IPS DF 19.7 (cell line): Measurements from ENCODE around the gene SGTA.
"Not testable (repeated sequence)": the region's sequence is repeated elsewhere in the genome, so short reads cannot be mapped to it uniquely, and the experiment has no call there.

Experiments
- DNase-seq: peaks from one replicate; pipeline ENCODE4 v3.0.0-alpha.2; 2013; ENCODE audit warnings: low read depth, low spot score

Gene SGTA

DNA sequence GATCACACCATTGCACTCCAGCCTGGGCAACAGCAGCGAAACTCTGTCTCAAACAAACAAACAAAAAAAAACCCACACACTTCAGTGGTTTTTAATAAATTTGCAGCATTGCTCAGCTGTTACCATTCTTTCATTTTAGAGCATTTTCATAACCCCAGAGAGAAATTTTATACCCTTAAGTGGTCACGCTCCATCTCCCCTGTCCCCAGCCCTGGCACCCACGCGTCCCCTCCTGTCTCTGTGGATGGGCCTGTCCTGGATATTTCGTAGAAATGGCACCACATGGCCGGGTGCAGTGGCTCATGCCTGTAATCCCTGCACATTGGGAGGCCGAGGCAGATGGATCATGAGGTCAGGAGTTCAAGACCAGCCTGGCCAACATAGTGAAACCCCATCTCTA, 10.1 kb upstream of the SGTA start:
- no peak for DNase-seq

DNA sequence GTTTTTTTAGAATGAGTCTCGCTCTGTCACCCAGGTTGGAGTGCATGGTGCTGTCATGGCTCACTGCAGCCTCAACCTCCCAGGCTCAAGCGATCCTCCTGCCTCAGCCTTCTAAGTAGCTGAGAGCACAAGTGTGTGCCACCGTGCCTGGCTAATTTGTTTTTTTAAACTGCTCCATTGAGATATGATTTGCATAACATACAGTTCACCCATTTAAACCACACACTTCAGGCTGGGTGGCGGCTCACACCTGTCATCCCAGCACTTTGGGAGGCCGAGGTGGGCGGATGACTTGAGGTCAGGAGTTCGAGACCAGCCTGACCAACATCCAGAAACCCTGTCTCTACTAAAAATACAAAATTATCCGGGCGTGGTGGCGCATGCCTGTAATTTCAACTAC, 9.6 kb upstream of the SGTA start:
- DNase-seq = not testable (repeated sequence)

DNA sequence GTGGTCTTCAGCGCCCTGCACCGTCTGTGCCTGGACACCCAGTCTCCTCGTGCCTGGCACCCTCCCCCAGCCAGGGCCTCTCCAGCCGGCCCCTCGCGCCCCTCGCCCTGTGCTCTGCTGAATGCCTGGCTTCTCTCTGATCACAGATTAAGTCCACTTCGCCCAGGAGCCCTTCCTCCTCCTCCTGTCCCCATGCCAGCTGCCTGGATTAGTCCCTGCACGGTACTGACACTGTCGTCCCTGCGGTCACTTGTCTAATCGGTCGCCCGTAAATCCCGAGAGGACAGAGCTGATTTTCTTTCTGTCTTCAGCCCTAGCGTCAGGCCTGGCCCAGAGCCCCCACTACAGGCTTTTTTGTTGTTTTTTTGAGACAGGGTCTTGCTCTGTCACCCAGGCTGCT, 8.8 kb upstream of the SGTA start:
- no peak for DNase-seq

GRCh38 chr19:2791440-2791839, 8.4 kb upstream of the SGTA start:
- DNase-seq = no peak

- DNase-seq = no peak
Measured at GRCh38 chr19:2790557-2791271, 7.6 kb upstream of the SGTA start.

DNA sequence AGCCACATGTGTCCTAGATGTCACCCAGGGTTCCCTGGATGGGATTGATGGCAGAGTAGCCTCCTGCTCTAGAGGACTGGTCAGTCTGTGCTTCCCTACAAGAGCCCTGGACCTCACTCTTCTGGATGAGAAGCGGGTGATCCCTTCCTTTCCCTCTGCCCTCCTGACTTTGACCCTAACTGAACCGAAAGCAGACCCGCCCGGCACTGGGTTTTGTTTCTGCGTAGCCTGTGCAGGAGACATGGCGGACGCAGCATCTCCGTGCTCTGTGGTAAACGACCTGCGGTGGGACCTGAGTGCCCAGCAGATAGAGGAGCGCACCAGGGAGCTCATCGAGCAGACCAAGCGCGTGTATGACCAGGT, 7.1 kb upstream of the SGTA start:
- DNase-seq = no peak

DNA sequence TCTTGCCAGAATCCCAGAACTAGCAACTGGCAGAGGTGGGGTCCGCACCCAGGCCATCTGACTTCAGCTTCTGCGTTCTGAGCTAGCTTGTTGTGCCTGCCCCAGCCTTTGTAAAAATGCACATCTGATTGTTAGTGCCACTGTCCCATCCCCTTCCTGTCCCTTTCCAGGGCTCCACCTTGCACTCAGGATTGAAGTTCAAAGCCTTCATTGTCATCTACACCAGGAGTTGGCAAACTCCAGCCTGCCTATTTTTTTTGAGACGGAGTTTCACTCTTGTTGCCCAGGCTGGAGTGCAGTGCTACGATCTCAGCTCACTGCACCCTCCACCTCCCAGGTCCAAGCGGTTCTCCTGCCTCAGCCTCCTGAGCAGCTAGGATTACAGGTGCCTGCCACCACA, 5.2 kb upstream of the SGTA start:
- DNase-seq = no peak

DNA sequence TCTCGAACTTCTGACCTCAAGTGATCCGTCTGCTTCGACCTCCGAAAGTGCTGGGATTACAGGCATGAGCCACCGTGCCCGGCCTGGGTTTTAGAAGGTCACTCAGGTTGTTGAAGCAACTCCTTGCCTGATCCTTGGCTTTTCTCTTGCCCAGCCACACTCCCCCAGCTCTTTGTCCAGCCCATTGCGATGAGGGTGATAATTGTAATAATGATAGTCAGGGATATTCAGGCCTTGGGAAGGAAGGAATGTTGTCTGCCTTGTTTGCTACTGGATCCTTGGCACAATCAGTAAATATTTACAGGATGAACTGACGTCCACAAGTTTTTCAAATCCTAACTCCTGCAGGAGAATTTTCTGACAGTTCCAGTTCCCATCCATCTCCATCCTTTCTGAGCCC, 4.0 kb upstream of the SGTA start:
- DNase-seq = no peak

DNA sequence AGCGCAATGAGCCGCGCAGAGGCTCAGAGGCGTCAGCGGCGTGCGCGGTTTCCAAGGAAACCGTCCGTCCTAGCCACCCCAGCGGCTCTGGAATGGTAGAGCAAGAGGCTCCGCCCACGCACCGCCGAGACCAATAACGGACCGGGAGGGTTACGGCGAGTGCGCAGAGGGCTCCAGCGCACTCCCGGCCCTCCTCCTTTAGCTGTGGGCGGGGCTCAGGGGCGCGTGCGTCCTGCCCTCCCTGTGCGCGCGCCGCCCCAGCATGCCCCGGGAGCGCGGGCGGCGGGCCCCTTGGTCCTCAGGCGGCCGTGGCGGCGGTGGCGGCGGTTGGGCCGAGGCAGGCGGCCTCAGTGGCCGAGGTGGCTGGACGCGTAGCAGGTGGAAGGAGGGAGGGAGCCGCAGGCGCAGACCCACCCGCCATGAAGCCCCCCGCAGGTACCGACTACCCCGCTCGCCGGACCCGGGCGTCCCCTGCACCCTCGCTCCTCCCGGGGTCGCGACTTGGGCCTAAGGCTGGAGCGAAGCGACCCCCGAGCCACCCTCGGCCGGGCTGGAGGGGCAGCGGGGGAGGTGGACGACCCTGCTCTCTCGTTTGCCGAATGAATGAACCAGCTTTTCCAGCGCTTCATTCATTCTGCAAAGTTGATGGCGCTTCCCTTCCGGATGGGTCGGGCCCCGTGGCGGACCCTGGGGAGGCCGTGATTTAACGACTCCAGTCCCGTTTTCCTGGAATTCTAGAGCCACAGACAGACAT, 2.3 kb upstream of the SGTA start, which contains the start of gene THOP1:
Gene THOP1 (plus strand): TSS at position 260 of the 754 bp plus-strand sequence. CDS start 160 bp downstream, at position 420.
- DNase-seq = peak; percentile 90

DNA sequence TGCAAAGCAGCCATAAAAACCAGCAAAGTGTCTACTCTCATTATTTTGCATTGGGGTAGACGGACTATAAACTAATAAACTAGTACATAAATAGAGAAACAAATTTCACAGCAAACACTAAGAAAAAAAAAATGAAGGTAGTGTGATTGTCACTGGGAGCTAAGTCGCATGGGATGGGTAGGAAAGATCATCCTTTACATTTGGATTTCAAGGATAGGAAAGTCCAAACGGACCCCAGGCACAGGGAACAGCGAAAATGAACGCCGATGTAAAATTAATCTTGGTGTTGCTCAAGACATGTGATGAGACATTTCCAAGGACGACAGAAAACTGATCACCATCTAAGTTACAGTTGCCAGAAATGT, 690 bp upstream of the SGTA start:
- DNase-seq = no peak

DNA sequence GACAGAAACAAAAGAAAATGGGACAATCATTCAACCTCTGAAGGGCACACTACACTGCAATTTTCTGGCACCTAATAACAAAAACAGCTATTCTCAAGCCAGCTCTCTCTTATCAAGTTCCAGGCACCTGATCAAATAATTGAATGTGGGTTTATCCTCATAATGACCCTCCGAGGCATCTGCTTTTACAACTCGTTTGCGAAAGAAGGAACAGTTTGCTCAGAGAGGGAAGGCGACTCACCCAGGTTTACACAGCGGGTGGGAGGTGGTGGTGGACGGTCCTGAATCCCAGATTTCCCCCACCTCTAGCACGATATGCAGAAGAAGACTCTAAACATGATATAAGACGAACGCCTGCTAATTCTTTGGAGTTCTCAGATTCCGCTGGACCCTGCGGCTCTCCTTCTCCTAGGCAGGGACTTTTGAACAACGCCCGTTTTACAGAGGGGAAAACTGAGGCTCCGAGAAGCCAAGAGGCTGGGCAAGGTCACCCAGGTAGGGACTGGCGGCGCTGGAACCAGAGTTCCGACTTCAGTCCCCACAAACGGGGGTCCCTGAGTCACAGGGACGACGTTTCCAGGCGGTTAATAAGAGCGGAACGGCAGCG, 641 bp downstream of the SGTA start:
- DNase-seq = no peak

GRCh38 chr19:2780284-2780683, 2.8 kb downstream of the SGTA start:
- DNase-seq = no peak

DNA sequence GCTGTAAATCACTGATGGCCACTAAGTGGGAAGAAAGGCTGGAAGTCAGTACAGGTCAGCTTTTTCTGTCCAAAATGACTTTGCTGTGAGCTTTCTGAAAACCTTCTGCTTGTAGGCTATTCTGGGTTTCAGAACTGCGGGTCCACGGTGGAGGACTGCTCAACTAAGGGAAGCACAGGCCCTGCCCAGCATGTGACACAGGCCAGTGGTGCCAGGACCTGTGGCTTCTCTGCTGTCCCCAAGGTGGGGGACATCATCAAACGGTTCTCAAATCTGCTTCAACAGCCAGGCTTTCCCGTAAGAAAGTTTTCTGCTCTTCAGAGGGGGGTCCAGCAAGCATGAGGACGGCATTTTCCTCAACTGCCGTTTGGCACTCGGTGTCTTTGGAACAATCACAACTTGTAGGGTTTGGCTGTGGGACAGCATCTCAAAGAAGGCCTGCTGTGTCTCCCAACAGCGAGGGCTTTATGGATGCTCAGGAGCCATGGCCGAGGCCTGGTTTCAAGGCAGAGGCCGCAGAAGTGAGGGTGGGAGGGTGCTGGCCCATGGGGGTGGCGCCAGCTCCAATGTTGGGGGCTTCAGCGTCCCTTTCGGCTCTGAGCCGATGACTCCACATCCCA, 3.8 kb downstream of the SGTA start:
- no peak for DNase-seq

- DNase-seq = no peak
Measured at GRCh38 chr19:2777952-2778683, 5.0 kb downstream of the SGTA start.

DNA sequence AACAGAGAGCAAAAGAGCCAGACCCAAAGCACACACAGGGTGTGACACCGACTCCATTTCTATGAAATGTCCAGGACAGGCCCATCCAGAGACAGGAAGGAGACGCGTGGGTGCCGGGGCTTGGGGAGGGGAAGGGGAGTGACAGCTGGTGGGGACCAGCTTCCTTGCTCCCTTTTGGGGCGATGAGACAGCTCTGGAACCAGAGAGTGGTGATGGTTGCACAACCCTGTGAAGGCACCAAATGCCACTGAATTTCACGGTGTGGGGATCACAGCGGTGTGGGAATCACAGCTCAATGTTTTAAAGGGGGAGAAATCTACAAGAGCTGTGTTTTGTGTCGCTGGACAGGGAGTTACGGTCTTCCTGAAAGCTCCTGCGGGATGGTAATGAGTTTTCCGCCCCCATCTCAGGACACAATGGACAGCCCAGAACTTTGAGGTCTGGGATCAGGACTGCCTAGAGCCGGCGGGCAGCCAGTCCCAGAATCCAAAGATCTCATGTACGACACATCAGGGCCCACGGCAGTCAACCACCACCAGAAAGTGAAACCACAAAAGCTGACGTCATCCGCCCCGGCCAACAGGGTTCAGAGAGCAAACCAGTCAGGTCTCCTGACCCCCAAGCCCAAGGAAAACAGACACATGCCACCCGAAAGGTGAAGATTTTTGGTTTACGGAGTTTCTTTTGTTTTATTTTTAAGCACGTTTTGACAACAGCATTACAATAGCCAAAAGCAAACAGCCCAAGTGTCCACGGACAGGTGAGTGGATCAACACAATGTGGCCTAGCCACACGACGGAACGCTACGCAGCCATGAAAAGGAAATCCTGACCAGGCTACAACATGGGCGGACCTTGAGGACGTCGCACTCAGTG, 7.3 kb downstream of the SGTA start:
- no peak for DNase-seq

- no peak for DNase-seq
Measured at GRCh38 chr19:2774953-2775555, 8.0 kb downstream of the SGTA start.

- no peak for DNase-seq
Measured at GRCh38 chr19:2774083-2774679, 8.9 kb downstream of the SGTA start.

DNA sequence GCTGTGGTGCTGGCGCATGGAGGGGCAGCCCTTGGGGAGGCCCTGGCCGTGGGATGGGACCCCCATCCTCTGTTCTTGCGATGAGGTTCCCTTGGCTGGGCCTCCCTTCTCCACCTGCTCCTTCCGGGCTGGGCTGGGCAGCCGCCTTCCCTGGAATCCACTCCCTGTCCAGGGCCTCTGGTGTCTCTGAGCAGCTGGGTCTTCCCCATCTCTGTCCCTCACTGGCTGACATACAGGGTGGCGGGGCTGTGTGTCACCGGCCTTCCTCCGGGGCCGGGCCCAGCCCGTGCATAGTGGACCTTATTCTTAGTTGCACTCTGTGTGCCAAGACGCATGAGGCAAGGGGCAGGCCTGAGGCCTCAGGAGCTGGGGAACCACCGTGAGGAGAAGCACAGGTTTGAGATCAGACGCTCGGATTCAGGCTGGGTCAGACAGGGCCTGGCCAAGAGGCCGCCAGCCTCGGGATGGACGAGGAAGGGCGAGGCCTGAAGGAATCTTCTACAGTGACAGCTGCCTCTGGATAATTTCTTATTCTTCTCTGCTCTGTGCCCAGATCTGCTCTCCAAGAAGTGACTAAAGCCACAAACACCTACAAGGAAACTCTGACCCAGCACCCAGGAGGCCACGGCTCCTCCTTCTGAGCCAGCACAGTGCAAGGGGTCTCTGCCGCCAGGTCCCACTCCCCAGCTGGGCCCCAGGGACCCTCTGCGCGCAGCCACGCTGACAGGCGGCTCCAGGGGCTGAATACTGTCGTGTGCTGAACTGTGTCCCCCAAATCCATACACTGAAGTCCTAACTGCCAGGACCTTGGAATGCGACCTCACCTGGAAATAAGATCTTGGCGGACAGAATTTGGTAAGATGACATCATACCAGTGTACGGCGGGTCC, 11.0 kb downstream of the SGTA start:
- no peak for DNase-seq
